Ishikawa (cell line): ENCODE measurements around the gene EYA4.

Source experiments
- FOXM1 ChIP-seq: IDR thresholded peaks from 2 replicates; pipeline ENCODE4 v1.6.1; 2012; ENCODE audit warnings: low read depth, borderline replicate concordance
- RAD21 ChIP-seq: IDR thresholded peaks from 2 replicates; pipeline ENCODE4 v1.6.1; 2012; ENCODE audit warnings: low read depth
- TCF12 ChIP-seq: IDR thresholded peaks from 2 replicates; pipeline ENCODE4 v1.6.1; 2012; ENCODE audit warnings: low read depth
- TEAD4 ChIP-seq: IDR thresholded peaks from 2 replicates; pipeline ENCODE4 v1.6.1; 2012
- YY1 ChIP-seq: IDR thresholded peaks from 2 replicates; pipeline ENCODE4 v1.6.1; 2012; ENCODE audit warnings: low read depth
- ZBTB7A ChIP-seq: IDR thresholded peaks from 2 replicates; pipeline ENCODE4 v1.6.1; 2012; ENCODE audit warnings: low read depth
- TF ChIP-seq, protein P1 (sequence below): IDR thresholded peaks from 2 replicates; pipeline ENCODE4 v1.6.1; 2012; ENCODE audit warnings: low read depth, mild to moderate bottlenecking

DNA sequence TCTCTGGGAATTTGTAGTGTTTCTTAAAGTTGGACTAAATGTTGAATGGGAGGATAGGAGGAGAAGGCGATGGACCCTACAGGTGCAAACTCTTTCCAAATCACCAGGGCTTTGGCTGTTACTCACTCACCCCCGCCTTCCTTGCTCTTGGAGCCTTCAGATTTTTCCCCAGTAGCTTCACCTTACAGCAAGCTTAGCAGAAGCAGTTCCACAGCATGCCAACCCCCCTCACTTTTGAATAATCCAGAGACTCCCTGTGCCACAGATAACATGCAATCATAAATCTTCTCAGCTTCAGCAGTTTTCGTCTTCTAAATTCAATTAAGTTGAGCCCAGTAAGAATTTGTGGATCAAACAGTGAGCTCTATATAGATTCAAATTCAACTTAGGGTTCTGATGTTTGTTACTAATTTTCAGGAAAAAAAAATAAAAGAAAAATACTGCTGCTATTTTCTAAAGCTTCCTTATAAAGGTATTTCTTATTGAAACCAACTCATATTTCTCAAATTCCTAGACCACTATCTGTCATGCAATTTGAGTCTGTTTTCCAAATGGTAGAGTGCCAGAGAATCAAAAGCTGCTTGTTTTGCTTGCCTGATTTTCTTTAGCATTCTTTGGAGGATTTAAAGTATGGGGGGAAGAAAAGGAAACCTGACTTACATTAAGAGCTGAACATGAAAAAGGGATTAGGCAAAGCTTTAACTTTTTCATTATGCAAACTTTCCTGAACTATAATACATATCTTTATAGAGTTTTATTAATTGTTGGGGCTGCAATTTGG lies 166.4 kb downstream of the EYA4 start:
- TF ChIP-seq, protein P1, sequence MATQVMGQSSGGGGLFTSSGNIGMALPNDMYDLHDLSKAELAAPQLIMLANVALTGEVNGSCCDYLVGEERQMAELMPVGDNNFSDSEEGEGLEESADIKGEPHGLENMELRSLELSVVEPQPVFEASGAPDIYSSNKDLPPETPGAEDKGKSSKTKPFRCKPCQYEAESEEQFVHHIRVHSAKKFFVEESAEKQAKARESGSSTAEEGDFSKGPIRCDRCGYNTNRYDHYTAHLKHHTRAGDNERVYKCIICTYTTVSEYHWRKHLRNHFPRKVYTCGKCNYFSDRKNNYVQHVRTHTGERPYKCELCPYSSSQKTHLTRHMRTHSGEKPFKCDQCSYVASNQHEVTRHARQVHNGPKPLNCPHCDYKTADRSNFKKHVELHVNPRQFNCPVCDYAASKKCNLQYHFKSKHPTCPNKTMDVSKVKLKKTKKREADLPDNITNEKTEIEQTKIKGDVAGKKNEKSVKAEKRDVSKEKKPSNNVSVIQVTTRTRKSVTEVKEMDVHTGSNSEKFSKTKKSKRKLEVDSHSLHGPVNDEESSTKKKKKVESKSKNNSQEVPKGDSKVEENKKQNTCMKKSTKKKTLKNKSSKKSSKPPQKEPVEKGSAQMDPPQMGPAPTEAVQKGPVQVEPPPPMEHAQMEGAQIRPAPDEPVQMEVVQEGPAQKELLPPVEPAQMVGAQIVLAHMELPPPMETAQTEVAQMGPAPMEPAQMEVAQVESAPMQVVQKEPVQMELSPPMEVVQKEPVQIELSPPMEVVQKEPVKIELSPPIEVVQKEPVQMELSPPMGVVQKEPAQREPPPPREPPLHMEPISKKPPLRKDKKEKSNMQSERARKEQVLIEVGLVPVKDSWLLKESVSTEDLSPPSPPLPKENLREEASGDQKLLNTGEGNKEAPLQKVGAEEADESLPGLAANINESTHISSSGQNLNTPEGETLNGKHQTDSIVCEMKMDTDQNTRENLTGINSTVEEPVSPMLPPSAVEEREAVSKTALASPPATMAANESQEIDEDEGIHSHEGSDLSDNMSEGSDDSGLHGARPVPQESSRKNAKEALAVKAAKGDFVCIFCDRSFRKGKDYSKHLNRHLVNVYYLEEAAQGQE: no peak
- no peak for TF ChIP-seq FOXM1
- no peak for TF ChIP-seq TEAD4
- no peak for TF ChIP-seq YY1
- no peak for TF ChIP-seq ZBTB7A
- TF ChIP-seq TCF12: no peak
- TF ChIP-seq RAD21: no peak
